ENCODE measurements around the gene VPS33A. TPM values are rescaled to one million over a fixed set of nuclear protein-coding genes. Genes with fewer than 3 reads are reported as not detected.

The VPS33A gene
- total and polyA plus RNA-seq, 2 of the 8 experiments (the other 6 are each of a cell fraction or from before 2014, with no cell fraction given), result 16.4 to 41.8 TPM

GRCh38 chr12:122311696-122312095, 45.4 kb upstream of the VPS33A start:
- Histone ChIP-seq H2AK5ac (ENCODE audit: low read depth, low read length) (no peak overlapping the region), H3K23me2 (ENCODE audit: low read depth, low read length) (no peaks in the 10 kb centered on the region), H2AFZ (ENCODE audit: low read length) (no peak overlapping the region), H3K4me2 (ENCODE audit: insufficient read depth in 1 of 2, low read depth in 2 of 2, low read length in 2 of 2) (no peak overlapping the region), H4K8ac (ENCODE audit: extremely low read depth, insufficient read depth, low read length) (no peak overlapping the region), H3K4ac (replicated peaks; ENCODE audit: insufficient read length, low read depth, low read length) (no peak overlapping the region), H2BK20ac (ENCODE audit: low read length) (no peak overlapping the region), H3K27me3 (replicated peaks in 1 of 4; ENCODE audit: control insufficient read depth in 3 of 4, extremely low read depth in 1 of 4, insufficient read depth in 3 of 4, low read length in 3 of 4) (no peaks in the 10 kb centered on the region), H4K20me1 (replicated peaks in 1 of 2; ENCODE audit: control insufficient read depth in 1 of 2, insufficient read depth in 2 of 2, low read length in 2 of 2) (peaks cover 0 to 2% of the 10 kb centered on the region in 2 experiments), H3K79me2 (ENCODE audit: control insufficient read depth in 1 of 2, insufficient read depth in 2 of 2, low read length in 2 of 2) (no peaks in the 10 kb centered on the region), H2BK5ac (ENCODE audit: low read depth, low read length) (no peak overlapping the region), H3K27ac (ENCODE audit: low read depth, low read length) (no peak overlapping the region), H4K5ac (ENCODE audit: insufficient read length, low read depth, low read length) (no peak overlapping the region), H3K79me1 (ENCODE audit: low read depth, low read length) (no peaks in the 10 kb centered on the region), H3K9ac (replicated peaks in 1 of 4; ENCODE audit: extremely low read depth in 1 of 4, low read depth in 3 of 4, low read length in 3 of 4) (no peak overlapping the region), H3K9me3 (ENCODE audit: insufficient read depth in 2 of 2, low read depth in 1 of 2, low read length in 1 of 2) (no peaks in the 10 kb centered on the region), H2BK120ac (replicated peaks; ENCODE audit: low read depth, low read length) (no peak overlapping the region), H3K4me1 (replicated peaks in 1 of 4; ENCODE audit: control insufficient read depth in 3 of 4, insufficient read depth in 4 of 4, low read length in 3 of 4) (no peaks in the 10 kb centered on the region), H2BK12ac (ENCODE audit: low read depth, low read length) (no peak overlapping the region), H3K23ac (ENCODE audit: insufficient read length) (no peak overlapping the region), H3K4me3 (ENCODE audit: extremely low read depth in 1 of 4, insufficient read depth in 2 of 4, low read depth in 3 of 4, low read length in 4 of 4) (no peak overlapping the region), H3K14ac (ENCODE audit: insufficient read length) (no peak overlapping the region), H4K91ac (replicated peaks; ENCODE audit: insufficient read length, low read length) (no peak overlapping the region), H3K18ac (ENCODE audit: extremely low read depth, low read length) (no peak overlapping the region), H2BK15ac (ENCODE audit: low read length) (no peak overlapping the region), H3K56ac (replicated peaks; ENCODE audit: insufficient read length, low read depth, low read length) (no peak overlapping the region), H3K36me3 (ENCODE audit: control insufficient read depth in 2 of 4, insufficient read depth in 4 of 4, low read length in 3 of 4) (no peaks in the 10 kb centered on the region; a peak in 1 of 8 replicates)
- ChIA-PET POLR2A (ENCODE audit: partially characterized antibody) (no interaction called here), CTCF (ENCODE audit: partially characterized antibody) (interaction anchor here (0.8 to 2.2 kb wide), 7 partner anchors 12 to 88 kb away, joined by 3 to 13 read pairs (median 3); no protein-coding TSS in a partner anchor)
- FAIRE-seq, result no peak
- TF ChIP-seq ZNF274 (IDR thresholded peaks at IDR 0.05; ENCODE audit: borderline replicate concordance, extremely low read depth, low read length), result no peak
- TF ChIP-seq EZH2 (IDR thresholded peaks at IDR 0.05; ENCODE audit: low read depth, low read length, severe bottlenecking), result no peak
- no peak for TF ChIP-seq RBBP5 (IDR thresholded peaks at IDR 0.05; ENCODE audit: borderline replicate concordance, low read depth, low read length)
- no peak for TF ChIP-seq SP4 (IDR thresholded peaks at IDR 0.05; ENCODE audit: low read length)
- no peak for TF ChIP-seq SIN3A (conservative IDR thresholded peaks at IDR 0.05 in 1 of 2, IDR thresholded peaks at IDR 0.05 in 1 of 2; ENCODE audit: low read depth in 1 of 2, low read length in 2 of 2)
- no peak for TF ChIP-seq KDM4A (IDR thresholded peaks at IDR 0.05; ENCODE audit: low read depth, low read length, severe bottlenecking)
- no peak for TF ChIP-seq GTF2F1 (IDR thresholded peaks at IDR 0.05; ENCODE audit: borderline replicate concordance, low read depth, low read length)
- TF ChIP-seq HDAC2 (IDR thresholded peaks at IDR 0.05; ENCODE audit: borderline replicate concordance in 1 of 2, low read depth in 2 of 2, low read length in 2 of 2), result no peak
- TF ChIP-seq POU5F1 (IDR thresholded peaks at IDR 0.05; ENCODE audit: low read depth, low read length), result no peak
- no peak for TF ChIP-seq SIX5 (IDR thresholded peaks at IDR 0.05; ENCODE audit: low read depth, low read length)
- no peak for TF ChIP-seq JUND (IDR thresholded peaks at IDR 0.05; ENCODE audit: low read length)
- no peak for TF ChIP-seq RAD21 (IDR thresholded peaks at IDR 0.05 in 1 of 2, conservative IDR thresholded peaks at IDR 0.05 in 1 of 2; ENCODE audit: low read depth in 2 of 2, low read length in 2 of 2)
- no peak for TF ChIP-seq EP300 (IDR thresholded peaks at IDR 0.05; ENCODE audit: borderline replicate concordance in 1 of 2, low read depth in 2 of 2, low read length in 2 of 2)
- WGBS, 2 experiments (ENCODE audit: extremely low coverage in 1 of 2, insufficient coverage in 1 of 2, insufficient read length in 1 of 2, insufficient replicate concordance in 2 of 2, low coverage in 1 of 2, low lambda C conversion rate in 2 of 2, missing lambda C conversion rate in 1 of 2), result 83% methylated on average over 5 of the region's 5 CpGs; no CpG with 5 or more reads in 1 of the 2 experiments
- no peak for DNase-seq (ENCODE audit: low read depth in 1 of 2, low spot score in 2 of 2)
